GM18868 (cell line): ENCODE measurements around the gene ADORA1.

Experiments
- ATAC-seq: cut with Tn5 transposase; IDR thresholded peaks from one replicate; pipeline ENCODE4 v1.9.1; 2021; ENCODE audit warnings: mild to moderate bottlenecking, moderate library complexity; ENCODE audit not compliant: unreplicated experiment

The ADORA1 gene

DNA sequence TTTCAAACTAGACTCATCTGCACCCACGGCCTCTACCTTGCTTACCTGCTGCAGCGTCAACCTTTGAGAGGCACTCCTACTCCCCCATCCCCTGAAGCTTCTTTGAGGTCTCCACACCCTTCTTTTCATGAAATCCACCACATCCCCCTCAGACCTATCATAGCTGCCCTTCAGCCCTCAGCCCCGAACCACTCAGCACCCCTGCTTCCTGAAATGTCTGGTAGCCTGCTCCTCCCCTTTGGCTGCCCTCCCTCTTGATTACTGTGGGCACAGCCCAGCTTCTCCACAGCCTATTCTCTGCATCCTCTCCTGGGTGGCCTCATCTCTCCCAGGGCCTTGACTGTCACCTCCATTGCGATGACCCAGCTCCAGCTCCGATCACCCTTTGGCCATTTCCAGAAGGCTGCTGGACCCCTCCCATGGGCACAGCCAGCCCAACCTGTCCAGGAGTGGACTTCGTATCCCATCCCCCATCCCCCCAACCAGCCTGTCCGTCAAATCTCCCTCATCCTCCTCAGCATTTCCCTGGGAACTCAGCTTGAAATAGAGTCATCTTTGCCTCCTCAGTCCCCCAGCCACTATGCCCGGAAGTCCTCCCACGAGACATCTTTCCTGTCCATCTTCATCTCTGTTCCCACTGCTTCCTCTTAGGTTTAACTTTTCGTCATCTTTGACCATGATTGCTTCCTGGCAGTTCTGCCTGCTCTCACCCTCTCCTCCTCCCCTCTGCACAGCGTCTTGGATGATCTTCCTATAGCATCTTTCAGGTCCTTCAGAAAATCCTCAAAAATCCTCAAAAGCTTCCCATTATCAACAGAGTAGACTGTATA lies 6.1 kb upstream of the ADORA1 start:
- ATAC-seq, result no peak

DNA sequence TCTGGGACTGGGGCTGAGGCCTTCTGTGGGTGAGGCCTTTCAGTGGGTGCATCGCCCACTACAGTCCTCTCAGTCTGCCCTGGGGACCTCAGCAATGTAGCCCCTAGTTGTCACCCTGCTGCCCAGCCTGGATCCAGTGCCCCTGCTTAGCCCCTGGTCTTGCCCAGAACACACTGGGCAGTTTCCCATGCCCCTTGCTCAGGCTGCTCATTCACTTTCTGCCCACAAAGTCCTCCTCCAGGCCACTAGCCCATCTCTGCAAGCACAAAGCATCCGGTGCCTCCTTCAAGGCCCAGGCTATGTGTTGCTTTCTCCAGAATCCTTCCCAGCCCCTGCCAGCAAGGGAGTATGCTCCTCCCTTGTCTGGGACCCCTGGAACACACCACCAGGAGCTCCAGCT lies 5.4 kb upstream of the ADORA1 start:
- ATAC-seq, result no peak

DNA sequence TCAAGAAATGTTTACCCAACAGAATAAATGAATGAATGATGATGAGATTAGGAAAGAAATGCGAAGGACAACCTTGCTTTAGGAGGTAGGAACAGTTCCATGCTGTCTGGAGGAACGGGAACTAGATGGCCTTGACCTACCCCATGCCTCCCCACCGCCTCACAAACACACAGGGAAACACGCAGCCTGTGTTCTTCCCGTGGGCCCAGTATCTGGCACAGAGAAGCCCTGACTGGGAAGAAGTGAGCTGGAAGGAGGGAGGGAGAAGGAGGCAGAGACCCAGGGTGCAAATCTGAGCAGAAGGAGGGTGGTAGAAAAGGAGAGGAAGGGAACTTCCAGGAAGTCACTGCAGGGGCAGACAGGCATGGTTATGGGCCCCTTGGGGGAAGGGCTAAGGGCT lies 3.5 kb upstream of the ADORA1 start:
- ATAC-seq, result no peak

DNA sequence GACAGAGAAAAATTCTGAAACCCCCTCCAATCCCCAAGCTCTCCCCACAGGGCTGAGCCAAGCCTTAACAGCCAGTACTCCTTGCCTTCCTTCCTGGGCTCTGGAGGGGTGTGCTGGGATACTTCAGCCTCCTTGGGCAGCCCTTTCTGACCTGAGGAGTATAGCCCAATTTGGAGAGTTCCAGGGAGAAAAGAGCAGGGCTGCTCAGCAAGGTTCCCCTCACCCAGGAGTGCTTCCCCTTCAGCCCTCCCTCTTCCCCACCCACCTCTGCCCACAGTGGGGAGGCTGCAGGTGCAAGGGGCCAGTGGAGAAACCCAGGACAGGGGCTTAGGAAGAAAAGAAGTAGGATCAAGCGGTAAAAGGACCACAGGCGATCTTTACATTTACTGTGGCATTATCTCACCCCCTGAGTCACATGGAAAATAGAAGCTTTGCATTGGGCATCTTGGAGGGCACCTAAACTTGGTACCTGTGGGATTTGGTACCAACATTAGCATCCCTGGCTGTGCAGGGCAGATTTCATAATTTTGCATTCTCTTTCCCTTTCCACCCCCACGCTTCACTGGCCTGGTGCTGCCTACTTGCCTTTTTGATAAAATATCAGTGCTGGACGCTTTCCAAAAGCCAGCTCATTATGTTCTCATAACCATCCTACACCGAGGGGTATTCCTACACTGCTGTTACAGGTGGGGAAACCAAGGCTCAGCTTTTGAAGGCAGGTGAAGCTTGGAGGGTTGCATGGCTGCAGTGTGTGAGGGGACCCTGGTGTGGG lies 2.8 kb upstream of the ADORA1 start:
- no peak for ATAC-seq

DNA sequence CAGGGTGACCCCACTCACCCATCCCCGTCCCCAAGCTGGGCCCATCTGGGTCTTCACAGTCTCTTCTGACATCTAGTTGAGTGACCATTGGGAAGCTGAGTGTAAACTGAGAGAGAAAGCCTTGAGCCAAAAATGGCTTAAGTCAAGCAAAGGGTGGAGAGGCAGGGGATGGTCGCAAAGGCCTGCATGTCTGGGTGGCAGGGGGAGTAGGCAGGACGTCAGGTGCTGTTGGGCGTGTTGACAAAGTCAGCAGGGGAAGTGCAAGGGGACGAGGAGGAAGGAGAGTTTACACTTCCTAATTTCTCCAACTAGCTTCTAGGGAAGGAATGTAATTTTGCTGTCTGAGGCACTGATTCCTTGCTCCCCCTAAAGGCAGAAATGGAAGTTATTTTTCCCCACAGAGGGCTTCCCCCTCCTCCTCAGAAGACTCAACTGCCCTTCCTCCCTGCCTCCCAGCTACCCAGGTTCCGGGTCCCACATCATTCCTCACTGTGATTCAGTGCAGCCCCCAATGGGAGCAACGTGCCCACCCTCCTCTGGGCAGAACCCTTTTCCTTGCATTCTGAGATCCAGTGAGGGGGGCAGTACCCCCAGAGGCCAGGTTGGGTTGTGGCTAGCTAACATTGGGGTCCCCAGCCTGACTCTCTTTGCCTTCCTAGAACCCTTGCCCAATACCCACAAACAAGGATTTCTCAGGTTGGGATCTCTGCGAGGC lies 1.2 kb upstream of the ADORA1 start:
- no peak for ATAC-seq

DNA sequence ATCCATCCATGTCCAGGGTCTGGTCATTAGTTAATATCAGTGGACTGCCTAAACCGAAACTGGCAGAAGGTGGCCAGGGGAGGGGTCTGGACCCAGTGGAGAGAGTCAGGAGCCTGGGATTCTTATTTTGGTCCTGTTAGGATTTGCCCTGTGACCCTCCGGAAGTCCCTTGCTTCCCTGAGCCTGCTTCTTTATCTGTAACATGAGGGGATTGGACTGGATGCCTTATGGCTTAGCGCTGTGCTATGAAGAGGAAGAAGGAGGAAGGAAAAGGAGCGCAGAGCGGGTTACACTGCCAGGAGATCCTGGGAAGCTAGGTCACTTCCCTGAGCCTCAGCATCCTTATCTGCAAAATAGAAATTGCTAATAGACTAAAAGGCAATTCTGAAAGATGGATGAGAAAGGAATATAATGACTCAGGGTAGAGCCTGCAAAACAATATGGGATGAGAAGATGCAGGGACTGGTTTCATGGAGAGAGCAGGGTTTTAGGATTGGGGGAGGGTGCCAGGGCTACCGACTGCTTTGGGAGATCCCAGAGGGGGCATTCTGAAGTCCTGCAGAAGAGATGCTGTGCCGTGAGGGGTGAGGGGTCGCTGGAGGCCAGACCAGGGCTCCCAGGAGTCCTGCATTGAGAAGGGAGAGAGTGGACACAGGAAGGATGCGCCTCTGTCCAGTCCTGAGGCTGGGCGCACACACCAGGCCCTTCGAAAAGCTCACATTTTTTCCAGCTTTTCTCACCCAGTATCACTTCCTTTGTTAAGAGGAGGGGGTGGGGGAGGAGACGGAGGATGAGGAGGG lies 460 bp upstream of the ADORA1 start:
- no peak for ATAC-seq

DNA sequence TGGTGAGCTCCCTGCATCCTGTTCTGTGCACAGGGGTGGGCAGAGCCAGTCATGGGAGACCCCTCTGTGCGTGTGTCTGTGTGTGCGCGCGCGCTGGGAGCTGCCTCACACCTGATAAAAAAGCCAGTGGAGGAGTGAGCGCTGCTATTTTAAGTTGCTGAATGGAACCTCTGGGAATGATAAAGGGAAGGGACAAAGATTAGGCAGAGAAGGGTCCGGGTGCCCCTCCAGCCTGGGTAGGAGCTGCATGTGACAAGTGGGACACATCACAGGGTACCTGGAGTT lies 847 bp downstream of the ADORA1 start:
- ATAC-seq, result no peak

DNA sequence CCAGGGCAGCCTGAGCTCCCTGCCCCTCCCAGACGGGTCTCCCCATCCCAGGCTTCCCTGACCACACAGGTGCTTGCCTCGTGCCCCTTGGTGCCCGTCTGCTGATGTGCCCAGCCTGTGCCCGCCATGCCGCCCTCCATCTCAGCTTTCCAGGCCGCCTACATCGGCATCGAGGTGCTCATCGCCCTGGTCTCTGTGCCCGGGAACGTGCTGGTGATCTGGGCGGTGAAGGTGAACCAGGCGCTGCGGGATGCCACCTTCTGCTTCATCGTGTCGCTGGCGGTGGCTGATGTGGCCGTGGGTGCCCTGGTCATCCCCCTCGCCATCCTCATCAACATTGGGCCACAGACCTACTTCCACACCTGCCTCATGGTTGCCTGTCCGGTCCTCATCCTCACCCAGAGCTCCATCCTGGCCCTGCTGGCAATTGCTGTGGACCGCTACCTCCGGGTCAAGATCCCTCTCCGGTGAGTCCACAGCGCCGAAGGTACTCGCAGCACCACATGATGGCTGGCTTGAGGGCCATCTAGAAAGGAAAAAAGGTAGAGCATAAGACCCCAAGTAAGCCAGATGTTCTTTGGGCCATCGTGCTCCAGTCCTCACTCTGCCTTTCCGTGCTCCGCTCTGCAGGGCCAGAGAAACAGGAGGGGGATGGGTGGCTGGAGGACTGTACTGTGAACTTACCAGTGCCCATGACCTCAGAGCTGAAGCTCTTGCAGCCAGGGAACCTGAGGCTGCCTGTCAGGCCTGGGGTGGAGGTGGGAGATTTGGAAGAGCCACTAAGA lies 1.4 kb downstream of the ADORA1 start:
- no peak for ATAC-seq

DNA sequence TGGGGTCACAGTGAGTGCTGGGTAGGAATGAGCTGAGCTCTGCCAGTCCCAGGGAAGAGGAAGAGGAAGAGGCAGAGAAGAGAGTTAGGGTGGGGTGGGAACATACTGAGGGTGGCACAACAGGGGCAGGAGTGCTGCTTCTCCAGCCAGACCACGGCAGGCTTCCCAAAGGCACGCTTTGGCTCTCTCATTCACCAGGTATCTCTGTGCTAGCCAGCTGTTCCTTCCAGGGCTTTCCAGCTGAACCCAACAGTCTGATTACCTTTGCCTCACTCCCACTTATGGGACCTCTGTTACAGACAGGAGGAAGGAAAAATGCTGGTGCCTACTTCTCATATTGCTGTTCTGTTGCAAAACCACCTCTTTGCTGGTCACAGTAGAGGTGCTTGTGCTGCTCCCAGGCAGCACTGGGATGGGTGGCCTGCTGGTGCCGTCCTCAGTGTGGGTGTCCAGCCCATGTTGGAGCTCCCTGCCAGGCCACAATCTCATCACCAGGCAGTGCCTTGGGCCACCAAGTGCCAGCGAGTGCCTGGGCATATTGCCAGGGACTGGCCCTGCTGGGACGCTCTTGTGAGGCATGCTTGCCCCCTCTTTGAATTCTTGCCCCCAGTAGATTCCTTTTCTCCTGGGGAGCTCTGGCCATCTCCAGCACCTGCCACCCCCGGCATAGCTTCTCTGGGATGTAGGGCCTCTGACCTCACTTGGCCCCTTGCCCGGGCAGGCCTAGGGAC lies 2.1 kb downstream of the ADORA1 start:
- no peak for ATAC-seq

DNA sequence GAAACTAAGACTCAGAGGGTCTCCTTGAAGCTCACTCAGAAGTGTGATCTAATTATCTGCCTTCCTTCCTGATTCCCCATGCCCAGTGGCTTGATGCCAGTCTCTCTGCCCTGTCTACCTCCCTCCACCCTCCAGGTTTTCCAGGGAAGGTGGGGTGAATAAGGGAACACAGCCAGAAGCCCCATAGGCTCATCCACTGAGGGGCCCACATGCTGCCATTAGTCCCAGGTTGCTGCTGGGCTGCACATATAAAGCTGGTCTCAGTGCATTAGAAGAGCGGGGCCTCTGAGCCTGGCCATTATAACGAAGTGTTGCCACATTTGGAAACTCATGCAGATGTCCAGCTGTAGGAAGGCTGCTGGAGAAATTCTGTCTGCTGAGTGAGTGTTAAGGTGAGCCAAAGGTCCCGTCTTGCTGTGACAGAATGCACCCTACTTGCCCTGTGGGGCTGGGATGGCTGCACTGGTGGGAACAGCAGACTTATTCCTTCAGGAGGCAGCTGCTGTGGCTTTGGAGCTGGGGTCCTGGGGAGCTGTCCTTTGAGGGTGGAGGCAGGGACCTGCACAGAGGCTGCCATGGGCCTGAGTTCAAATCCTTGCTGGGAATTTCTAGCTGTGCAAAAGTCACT lies 2.9 kb downstream of the ADORA1 start:
- ATAC-seq, result no peak

DNA sequence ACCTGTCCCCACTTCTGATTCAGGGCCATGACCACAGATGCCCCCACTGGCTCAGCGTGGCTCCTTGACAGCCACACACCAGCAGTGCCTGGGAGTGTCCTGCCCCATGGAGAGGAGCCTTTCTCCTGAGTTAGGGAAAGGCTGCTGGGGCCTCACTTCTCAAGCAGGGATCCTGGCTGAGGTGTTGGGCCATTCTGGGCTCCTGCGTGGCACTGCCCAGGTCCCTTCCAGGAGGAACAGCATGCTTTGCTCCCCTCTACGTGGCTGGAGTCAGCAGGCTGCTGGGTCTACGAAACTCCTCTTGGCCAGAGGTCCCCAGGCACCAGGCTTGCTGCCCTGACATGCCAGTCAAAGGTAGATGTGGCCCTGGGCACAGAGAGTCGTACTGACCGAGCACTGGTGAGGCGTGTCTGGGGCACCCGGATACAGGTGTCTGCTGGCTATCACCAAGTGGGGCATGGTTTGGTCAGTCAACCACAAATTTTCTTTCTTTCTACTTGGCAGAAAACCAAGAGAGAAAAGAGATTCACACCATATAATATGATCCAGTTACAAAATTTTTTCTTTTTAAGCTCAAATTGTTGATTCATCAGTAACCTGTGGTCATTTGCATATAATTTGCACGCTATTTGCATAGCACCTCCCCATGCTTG lies 4.1 kb downstream of the ADORA1 start:
- no peak for ATAC-seq

DNA sequence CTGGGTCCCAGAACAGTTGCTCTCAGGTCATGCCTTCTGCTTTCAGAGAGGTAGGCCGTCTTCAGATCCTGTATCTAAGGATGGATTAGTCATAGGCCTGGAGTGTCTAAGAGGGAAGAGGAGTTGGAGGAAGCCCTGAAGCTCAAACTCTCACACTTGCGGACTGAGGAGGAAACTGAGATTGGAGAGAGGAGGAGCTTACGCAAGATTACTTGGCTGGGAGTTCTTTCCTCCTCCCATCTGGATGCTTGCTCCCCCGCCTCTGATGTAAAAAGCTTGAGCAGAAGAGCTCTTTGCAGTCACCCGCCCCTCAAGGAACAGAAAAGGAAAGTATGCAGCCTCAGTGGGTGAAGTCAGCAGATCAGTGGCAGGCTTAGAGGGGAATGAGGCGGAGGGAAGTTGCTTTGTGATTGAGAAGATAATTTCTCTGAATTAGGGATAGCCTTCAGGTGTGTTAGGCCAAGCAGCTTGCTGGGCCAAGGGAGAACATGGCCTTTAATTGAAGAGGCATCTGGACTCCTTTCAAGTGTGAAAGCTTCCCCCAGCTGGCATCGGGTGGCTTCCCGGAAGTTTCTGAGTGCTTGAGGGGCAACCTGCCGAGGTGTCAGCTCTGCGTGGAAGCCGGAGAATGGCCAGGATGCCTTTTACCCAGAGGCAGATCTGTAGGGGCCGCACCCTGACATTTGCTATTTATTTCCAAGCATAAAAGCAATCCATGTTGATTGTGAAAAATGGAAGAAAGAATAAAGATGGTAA lies 6.6 kb downstream of the ADORA1 start:
- no peak for ATAC-seq

DNA sequence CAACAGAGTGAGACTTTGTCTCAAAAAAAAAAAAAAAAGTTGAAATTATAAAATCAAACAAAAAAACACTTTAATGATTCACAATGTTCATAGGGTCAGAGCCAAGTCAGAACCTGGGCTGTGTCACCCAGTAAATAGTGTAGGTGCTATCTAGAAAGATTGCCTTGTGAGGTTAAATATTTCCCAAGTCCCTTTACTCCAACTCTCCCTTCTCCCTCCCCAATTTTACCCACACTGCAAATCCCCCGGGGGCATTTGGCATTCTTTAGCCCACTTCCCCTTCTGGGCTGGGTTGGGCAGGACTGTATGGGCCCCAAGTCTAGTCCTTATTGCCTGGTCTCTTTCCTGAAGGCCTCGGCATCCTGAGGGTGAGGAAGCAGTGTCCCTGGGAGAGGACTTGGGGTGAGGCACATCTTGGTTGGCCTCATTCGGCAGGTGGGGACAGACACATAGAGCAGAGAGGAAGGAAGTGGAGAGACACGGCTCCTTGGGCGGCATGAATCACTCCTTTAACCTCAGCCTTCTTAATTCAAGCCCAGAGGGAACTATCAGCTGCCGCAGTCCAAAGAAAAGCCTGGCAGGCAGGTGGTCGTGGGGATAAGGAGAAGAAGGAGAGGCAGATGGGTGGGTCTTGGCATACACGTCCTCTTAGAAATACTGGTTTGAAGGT lies 8.2 kb downstream of the ADORA1 start:
- ATAC-seq, result no peak

DNA sequence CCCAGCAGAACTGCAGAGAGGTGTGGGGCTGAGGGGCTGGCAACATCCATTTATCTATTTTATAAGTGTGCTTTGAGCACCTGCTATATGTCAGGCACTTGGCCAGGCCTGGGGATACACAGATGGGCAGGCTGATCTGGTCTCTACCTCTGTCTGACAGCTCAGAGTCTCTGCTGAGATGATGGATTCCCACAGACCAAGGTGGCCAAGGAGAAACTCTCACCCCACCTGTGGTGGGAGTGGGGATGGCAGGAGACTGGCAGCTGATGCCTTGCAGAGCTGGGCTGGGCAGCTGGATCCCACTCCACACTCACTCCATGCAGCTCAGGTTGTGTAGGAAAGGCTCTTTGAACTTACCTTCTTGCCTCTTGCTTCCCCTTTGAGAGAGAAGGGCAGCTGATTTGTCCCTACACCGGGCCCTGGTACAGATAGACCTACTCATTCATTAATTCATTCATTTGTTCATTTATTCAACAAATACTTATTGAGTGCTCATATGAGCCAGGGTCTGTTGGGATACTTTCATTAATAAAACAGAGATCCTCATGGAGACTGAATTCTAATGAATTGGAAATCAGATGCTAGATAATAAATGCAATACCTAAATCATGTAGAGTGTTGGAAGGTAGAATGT lies 9.0 kb downstream of the ADORA1 start:
- no peak for ATAC-seq

DNA sequence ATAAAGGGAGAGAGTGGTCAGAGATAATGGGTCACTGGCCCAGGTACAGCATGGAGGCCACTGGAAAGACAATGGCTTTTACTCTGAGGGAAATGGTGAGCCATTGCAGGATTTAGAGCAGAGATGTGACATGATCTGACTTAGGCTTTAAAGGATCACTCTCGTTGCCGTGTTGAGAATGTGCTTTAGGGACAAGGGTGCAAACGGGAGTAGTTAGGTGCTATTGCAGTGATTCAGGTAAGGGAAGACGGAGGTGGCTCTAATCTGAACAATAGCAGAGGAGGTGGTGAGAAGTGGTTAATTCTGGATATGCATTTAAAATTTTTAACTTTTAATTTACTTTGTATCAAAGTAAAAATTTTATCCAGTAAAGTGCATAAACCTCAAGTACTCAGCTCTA lies 9.8 kb downstream of the ADORA1 start:
- ATAC-seq, result no peak

DNA sequence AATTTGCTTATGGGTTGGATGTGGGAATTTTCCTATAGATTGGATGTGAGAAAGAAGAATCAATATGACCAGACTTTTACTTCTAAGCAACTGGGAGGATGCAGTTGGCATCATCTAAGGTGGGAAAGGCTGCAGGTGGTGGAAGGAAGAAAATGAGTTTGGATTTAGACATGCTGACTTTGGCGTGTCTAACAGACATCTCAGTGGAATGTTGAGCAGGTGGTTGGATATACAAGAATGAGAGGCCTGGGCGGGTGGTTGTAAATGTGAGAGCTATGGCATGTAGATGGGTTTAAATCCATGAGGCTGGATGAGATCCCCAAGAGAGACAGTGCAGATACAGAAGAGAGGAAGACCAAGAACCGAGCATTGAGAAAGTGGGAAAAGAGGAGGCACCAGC lies 10.5 kb downstream of the ADORA1 start:
- no peak for ATAC-seq

DNA sequence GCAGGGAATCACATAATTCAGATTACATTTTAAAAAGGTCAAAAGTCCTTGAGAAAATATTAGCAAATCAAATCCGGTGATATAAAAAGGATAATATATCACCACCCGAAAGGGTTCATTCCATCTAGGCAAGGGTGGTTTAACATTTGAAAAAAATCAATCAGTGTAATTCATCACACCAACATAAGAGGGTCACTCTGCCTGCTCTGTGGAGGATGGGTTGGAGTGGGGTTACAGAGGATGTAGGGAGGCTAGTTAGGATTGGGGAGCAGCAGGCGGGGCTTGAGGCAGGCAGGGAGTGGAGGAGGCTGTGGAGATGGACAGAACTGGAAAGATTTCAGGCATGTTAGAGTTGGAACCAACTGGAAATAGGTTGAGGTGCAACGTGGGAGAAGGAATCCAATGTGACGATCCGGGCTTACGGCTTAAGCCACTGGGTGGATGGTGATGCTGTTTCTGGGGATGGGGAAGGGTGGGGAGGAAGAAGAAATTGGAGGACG lies 12.5 kb downstream of the ADORA1 start:
- ATAC-seq, result no peak
